Measurements from ENCODE around the gene ALKBH6. TPM values are rescaled to one million over a fixed set of nuclear protein-coding genes. Genes with fewer than 3 reads are reported as not detected.

ALKBH6 gene
- total and polyA plus RNA-seq, 9 donors: 7.8 to 12.1 (median 9.8) TPM

DNA sequence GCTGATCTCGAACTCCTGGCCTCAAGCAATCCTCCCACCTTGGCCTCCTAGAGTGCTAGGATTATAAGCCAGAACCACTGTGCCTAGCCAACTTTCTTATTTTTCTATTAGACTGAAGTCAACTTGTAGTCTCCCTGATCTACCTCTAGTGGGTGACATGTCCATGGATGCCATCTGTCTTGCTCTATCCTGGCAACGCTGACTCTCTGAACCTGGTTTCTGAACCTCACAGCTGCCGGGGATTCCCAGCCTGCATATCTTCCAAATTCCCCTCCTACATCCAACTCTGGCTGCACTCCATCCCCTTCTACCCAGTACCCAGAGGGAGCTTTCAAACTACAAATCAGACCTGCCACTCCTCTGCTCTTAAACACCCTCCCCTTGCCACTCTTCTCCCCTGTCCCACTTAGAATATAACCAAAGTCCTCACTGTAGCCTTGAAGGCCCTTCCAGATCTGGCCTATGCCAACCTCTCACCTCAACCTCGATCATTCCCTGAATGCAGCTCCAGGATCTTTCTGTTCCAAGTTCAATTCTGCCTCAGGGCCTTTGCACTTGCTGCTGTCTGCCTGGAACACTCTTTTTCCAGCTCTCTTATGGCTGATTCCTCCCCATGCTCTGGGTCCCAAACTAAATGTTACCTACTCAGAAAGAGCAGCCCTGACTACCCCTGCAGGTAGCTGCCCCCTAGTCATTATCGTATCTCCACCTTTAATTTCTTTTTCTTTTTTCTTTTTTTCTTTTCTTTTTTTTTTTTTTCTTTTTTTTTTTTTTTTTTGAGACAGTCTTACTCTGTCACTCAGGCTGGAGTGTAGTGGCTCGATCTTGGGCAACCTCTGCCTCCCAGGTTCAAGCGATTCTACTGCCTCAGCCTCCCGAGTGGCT, 16.5 kb upstream of the ALKBH6 start:
- DNase-seq: peak; percentile 54
- no peak overlapping the region for H3K27ac ChIP-seq (ENCODE audit: low read length)
- H3K27me3 ChIP-seq (ENCODE audit: control insufficient read depth, insufficient read depth, low read length): no peaks in the 10 kb centered on the region
- no peak overlapping the region for H3K4me3 ChIP-seq (ENCODE audit: low read length)
- 72% methylated on average over 4 of the region's 8 CpGs for WGBS (ENCODE audit: insufficient coverage)
- H3K9me3 ChIP-seq (replicated peaks; ENCODE audit: control insufficient read depth, low read depth, low read length): no peaks in the 10 kb centered on the region
- peaks cover 23% of the 10 kb centered on the region for H3K36me3 ChIP-seq (ENCODE audit: control insufficient read depth, insufficient read depth, low read length)
- peaks cover 15% of the 10 kb centered on the region for H3K4me1 ChIP-seq (ENCODE audit: control insufficient read depth, insufficient read depth, low read length)

- H3K4me3 ChIP-seq (ENCODE audit: low read length): no peak overlapping the region
- H3K27me3 ChIP-seq (ENCODE audit: control insufficient read depth, insufficient read depth, low read length): no peaks in the 10 kb centered on the region
- no peak for DNase-seq
- H3K9me3 ChIP-seq (replicated peaks; ENCODE audit: control insufficient read depth, low read depth, low read length): no peaks in the 10 kb centered on the region
- peaks cover 31% of the 10 kb centered on the region for H3K36me3 ChIP-seq (ENCODE audit: control insufficient read depth, insufficient read depth, low read length)
- H3K4me1 ChIP-seq (ENCODE audit: control insufficient read depth, insufficient read depth, low read length): peaks cover 15% of the 10 kb centered on the region
- no peak overlapping the region for H3K27ac ChIP-seq (ENCODE audit: low read length)
- WGBS (ENCODE audit: insufficient coverage): 80% methylated on average over 8 of the region's 10 CpGs
Observed at GRCh38 chr19:36028313-36029041, 14.5 kb upstream of the ALKBH6 start.

- H3K9me3 ChIP-seq (replicated peaks; ENCODE audit: control insufficient read depth, low read depth, low read length): no peaks in the 10 kb centered on the region
- no peak for DNase-seq
- peaks cover 36% of the 10 kb centered on the region for H3K36me3 ChIP-seq (ENCODE audit: control insufficient read depth, insufficient read depth, low read length)
- no peaks in the 10 kb centered on the region for H3K27me3 ChIP-seq (ENCODE audit: control insufficient read depth, insufficient read depth, low read length)
- 100% methylated on average over 5 of the region's 6 CpGs for WGBS (ENCODE audit: insufficient coverage)
- H3K4me1 ChIP-seq (ENCODE audit: control insufficient read depth, insufficient read depth, low read length): peaks cover 10% of the 10 kb centered on the region
- H3K4me3 ChIP-seq (ENCODE audit: low read length): no peak overlapping the region
- no peak overlapping the region for H3K27ac ChIP-seq (ENCODE audit: low read length)
Observed at GRCh38 chr19:36027696-36028095, 13.7 kb upstream of the ALKBH6 start.

DNA sequence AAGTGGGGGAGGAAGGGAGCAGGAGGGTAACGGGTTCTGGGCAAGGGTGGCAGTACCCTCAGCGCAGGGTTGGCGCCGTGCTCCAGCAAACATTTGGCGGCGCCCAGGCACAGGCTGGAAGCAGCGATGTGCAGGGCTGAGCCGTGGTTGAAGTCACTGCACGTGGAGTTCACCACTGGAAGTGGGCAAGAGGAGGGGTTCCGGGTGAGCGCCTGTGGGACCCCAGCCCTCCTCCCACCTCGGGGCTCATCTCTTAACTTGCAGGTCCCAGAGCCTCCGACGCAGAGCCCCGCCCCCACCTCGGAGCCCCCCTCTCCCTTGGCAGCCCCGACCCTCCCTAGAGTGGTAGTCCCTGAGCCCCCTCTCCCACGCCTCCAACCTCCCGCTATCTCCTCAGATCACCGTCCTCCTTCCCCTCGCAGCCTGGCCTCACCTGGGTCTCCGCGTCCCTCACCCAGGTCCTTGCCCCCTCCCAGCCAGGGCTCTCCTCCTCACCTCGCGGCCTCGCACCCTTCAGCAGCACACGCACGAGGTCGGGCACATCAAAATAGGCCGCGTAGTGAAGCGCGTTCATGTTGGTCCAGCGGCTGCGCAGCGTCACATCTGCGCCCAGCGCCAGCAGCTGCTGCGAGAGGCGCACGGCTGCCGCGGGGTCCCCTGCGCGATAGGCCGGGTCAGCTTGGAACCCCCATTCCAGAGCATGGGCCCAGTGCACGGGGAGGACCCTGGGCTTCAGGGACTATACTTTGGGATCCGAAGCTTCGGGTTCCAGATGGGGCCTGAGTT, 12.3 kb upstream of the ALKBH6 start:
- no peak overlapping the region for H3K27ac ChIP-seq (ENCODE audit: low read length)
- no peaks in the 10 kb centered on the region for H3K9me3 ChIP-seq (replicated peaks; ENCODE audit: control insufficient read depth, low read depth, low read length)
- H3K4me1 ChIP-seq (ENCODE audit: control insufficient read depth, insufficient read depth, low read length): peaks cover 6% of the 10 kb centered on the region
- WGBS (ENCODE audit: insufficient coverage): 92% methylated on average over 37 of the region's 49 CpGs
- no peak overlapping the region for H3K4me3 ChIP-seq (ENCODE audit: low read length)
- DNase-seq: no peak
- H3K27me3 ChIP-seq (ENCODE audit: control insufficient read depth, insufficient read depth, low read length): no peaks in the 10 kb centered on the region
- H3K36me3 ChIP-seq (ENCODE audit: control insufficient read depth, insufficient read depth, low read length): peaks cover 41% of the 10 kb centered on the region

DNA sequence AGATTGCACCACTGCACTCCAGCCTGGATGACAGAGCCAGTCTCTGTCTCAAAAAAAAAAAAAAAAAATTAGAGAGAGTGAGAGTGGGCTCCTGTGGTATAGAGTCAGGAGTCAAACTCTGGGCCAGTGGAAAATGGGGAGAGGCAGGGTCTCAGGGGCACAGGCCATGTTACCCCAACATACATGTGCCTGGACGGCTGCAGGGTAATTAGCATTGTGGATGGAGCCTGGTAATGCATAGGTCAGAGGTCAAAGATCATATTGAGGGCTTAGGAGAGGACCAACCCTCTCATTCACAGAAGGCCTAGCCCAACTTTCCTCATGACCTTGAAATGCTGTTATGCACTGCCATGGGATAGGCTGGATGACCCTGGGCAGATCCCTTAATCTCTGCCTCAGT, 11.5 kb upstream of the ALKBH6 start:
- peaks cover 5% of the 10 kb centered on the region for H3K4me1 ChIP-seq (ENCODE audit: control insufficient read depth, insufficient read depth, low read length)
- peaks cover 41% of the 10 kb centered on the region for H3K36me3 ChIP-seq (ENCODE audit: control insufficient read depth, insufficient read depth, low read length)
- H3K27ac ChIP-seq (ENCODE audit: low read length): no peak overlapping the region
- DNase-seq: no peak
- no CpG with 5 or more reads among the region's 1 CpG for whole genome bisulfite sequencing (ENCODE audit: insufficient coverage)
- H3K27me3 ChIP-seq (ENCODE audit: control insufficient read depth, insufficient read depth, low read length): no peaks in the 10 kb centered on the region
- H3K4me3 ChIP-seq (ENCODE audit: low read length): no peak overlapping the region
- H3K9me3 ChIP-seq (replicated peaks; ENCODE audit: control insufficient read depth, low read depth, low read length): no peaks in the 10 kb centered on the region

- Histone ChIP-seq H3K9me3 (replicated peaks; ENCODE audit: control insufficient read depth, low read depth, low read length) (no peaks in the 10 kb centered on the region), H3K4me1 (ENCODE audit: control insufficient read depth, insufficient read depth, low read length) (no peaks in the 10 kb centered on the region), H3K36me3 (ENCODE audit: control insufficient read depth, insufficient read depth, low read length) (peaks cover 50% of the 10 kb centered on the region), H3K27ac (ENCODE audit: low read length) (no peak overlapping the region), H3K27me3 (ENCODE audit: control insufficient read depth, insufficient read depth, low read length) (no peaks in the 10 kb centered on the region), H3K4me3 (ENCODE audit: low read length) (no peak overlapping the region)
- no peak for DNase-seq
- WGBS (ENCODE audit: insufficient coverage): 100% methylated on average over 2 of the region's 5 CpGs
Observed at GRCh38 chr19:36023432-36023831, 9.4 kb upstream of the ALKBH6 start.

DNA sequence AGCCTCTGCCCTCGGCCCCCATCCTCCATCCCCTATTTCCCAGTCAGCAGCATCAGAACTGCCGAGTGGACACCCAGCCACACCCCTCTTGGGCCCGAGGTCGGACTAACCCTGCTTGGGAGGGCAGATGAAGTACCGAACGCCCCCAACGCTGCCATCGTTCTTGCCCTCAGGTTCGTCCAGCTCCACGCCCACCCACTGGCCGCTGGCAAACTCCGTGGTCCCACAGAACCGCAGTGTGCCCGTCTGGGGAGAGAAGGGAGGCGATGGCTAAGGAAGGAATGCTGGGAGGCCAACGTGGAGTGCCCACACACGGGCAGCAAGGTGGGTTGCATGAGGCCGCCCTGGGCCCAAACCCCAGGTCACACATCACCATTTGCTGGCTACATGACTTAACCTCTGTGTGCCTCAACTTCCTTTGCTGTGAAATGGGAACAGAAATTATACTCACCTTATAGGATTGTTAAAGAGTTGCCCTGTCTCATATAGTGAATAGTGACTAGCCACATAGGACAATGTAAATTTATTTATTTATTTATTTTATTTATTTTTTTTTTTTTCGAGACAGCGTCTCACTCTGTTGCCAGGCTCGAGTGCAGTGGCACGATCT, 5.2 kb upstream of the ALKBH6 start:
- Histone ChIP-seq H3K4me1 (ENCODE audit: control insufficient read depth, insufficient read depth, low read length) (peaks cover 7% of the 10 kb centered on the region), H3K4me3 (ENCODE audit: low read length) (no peak overlapping the region), H3K9me3 (replicated peaks; ENCODE audit: control insufficient read depth, low read depth, low read length) (no peaks in the 10 kb centered on the region), H3K36me3 (ENCODE audit: control insufficient read depth, insufficient read depth, low read length) (peaks cover 46% of the 10 kb centered on the region), H3K27ac (ENCODE audit: low read length) (no peak overlapping the region), H3K27me3 (ENCODE audit: control insufficient read depth, insufficient read depth, low read length) (no peaks in the 10 kb centered on the region)
- WGBS (ENCODE audit: insufficient coverage): 86% methylated on average over 13 of the region's 22 CpGs
- no peak for DNase-seq

- H3K27me3 ChIP-seq (ENCODE audit: control insufficient read depth, insufficient read depth, low read length): peaks cover 2% of the 10 kb centered on the region
- WGBS (ENCODE audit: insufficient coverage): 21% methylated on average over 13 of the region's 15 CpGs
- peak overlapping the region; percentile 80 for H3K27ac ChIP-seq (ENCODE audit: low read length)
- H3K9me3 ChIP-seq (replicated peaks; ENCODE audit: control insufficient read depth, low read depth, low read length): no peaks in the 10 kb centered on the region
- DNase-seq: no peak
- peaks cover 21% of the 10 kb centered on the region for H3K36me3 ChIP-seq (ENCODE audit: control insufficient read depth, insufficient read depth, low read length)
- H3K4me3 ChIP-seq (ENCODE audit: low read length): peak overlapping the region; percentile 88
- peaks cover 23% of the 10 kb centered on the region for H3K4me1 ChIP-seq (ENCODE audit: control insufficient read depth, insufficient read depth, low read length)
Observed at GRCh38 chr19:36013280-36014011, 567 bp downstream of the ALKBH6 start.

DNA sequence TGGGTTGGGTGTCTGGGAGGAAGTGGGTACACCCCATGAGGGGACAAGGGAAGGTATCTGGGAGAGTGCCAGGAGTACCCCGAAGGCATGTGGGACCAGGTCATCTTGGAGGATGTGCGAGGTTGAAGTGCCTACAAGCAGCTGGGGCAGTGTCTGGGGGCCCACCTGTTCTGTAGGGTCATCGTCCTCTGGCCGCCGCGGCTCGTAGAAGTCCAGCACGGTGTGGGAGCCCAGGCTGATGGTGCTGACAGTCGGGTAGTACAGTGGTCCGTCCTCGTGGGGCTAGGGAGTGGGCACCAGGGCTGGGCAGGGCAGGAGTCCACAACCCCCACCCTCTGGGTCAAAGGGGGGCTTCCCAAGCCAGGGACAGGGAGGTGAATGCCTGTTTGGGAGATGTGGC, 3.6 kb downstream of the ALKBH6 start:
- 90% methylated on average over 9 of the region's 11 CpGs for WGBS (ENCODE audit: insufficient coverage)
- peaks cover 2% of the 10 kb centered on the region for H3K27me3 ChIP-seq (ENCODE audit: control insufficient read depth, insufficient read depth, low read length)
- peaks cover 23% of the 10 kb centered on the region for H3K4me1 ChIP-seq (ENCODE audit: control insufficient read depth, insufficient read depth, low read length)
- no peak for DNase-seq
- H3K36me3 ChIP-seq (ENCODE audit: control insufficient read depth, insufficient read depth, low read length): no peaks in the 10 kb centered on the region
- no peak overlapping the region for H3K4me3 ChIP-seq (ENCODE audit: low read length)
- H3K9me3 ChIP-seq (replicated peaks; ENCODE audit: control insufficient read depth, low read depth, low read length): no peaks in the 10 kb centered on the region
- no peak overlapping the region for H3K27ac ChIP-seq (ENCODE audit: low read length)
